Upper lobe of right lung (tissue), 1 donor: Measurements from ENCODE around the gene DUT. TPM values are rescaled to one million over a fixed set of nuclear protein-coding genes. Genes with fewer than 3 reads are reported as not detected.

Experiments used
- ATAC-seq: fragments of 200-7000 bp; cut with Tn5 transposase; one replicate; pipeline ENCODE4 v1.9.1; 2020; ENCODE audit warnings: mild to moderate bottlenecking, moderate library complexity
- DNase-seq: peaks from one replicate; pipeline ENCODE4 v3.0.0-alpha.2; 2020
- H3K27ac ChIP-seq: fragments of 200-600 bp; one replicate; pipeline ENCODE4 v1.8.0; 2022
- H3K27me3 ChIP-seq: fragments of 200-600 bp; one replicate; pipeline ENCODE4 v1.8.0; 2022; ENCODE audit warnings: mild to moderate bottlenecking
- H3K36me3 ChIP-seq: fragments of 200-600 bp; one replicate; pipeline ENCODE4 v1.8.0; 2022
- H3K4me1 ChIP-seq: fragments of 200-600 bp; one replicate; pipeline ENCODE4 v1.8.0; 2022
- H3K4me3 ChIP-seq: fragments of 200-600 bp; one replicate; pipeline ENCODE4 v1.8.0; 2022; ENCODE audit warnings: mild to moderate bottlenecking
- H3K9me3 ChIP-seq: fragments of 200-600 bp; one replicate; pipeline ENCODE4 v1.8.0; 2022
- intact Hi-C: fragments of 100-400 bp; cut with DNase I; formaldehyde crosslinking; loops from one replicate; pipeline ENCODE4 v1.11.0; 2022
- total RNA-seq: library from RNA; stranded (reverse); fragmentation: NEBNext Ultra II Directional; extraction: Animal tissue kit (Norgen Biotek cat#: 25700); gene quantifications from one replicate; pipeline ENCODE4 v1.2.1, GENCODE V29; 2021
- TF ChIP-seq, protein P1 (sequence below): fragments of 200-600 bp; IDR thresholded peaks from one replicate; pipeline ENCODE4 v1.8.0; 2022; ENCODE audit warnings: antibody characterized with exemption
- donor health status: DM: no; HTN: yes; CAD: no; lungs with severe emphysema.

Gene DUT
- total RNA-seq, 1 donor from 2014 or later: 90.0 TPM

DNA sequence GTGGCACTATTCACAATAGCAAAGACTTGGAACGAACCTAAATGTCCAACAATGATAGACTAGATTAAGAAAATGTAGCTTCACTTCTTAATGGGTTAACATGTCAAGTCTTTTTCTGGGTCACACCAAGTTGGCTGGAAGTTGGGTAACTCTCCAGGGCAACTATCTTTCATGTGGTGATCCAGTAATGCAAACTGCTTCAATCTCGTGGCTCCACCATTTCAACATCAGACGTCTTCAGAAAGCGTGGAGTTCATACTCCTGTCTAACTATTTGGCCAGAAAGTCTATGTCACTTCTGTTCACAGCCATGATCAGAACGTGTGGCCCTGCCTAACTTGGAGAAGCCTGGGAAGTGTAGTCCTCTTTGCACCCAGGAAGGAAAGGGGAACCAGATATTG, 32.2 kb downstream of the DUT start:
- no peak for ATAC-seq
- Histone ChIP-seq H3K9me3 (no peaks in the 10 kb centered on the region), H3K27ac (no peak overlapping the region), H3K36me3 (no peaks in the 10 kb centered on the region), H3K4me1 (peaks cover 3% of the 10 kb centered on the region), H3K27me3 (no peaks in the 10 kb centered on the region), H3K4me3 (no peak overlapping the region)
- no peak for DNase-seq
- intact Hi-C loops: no loop called here
- TF ChIP-seq, protein P1, sequence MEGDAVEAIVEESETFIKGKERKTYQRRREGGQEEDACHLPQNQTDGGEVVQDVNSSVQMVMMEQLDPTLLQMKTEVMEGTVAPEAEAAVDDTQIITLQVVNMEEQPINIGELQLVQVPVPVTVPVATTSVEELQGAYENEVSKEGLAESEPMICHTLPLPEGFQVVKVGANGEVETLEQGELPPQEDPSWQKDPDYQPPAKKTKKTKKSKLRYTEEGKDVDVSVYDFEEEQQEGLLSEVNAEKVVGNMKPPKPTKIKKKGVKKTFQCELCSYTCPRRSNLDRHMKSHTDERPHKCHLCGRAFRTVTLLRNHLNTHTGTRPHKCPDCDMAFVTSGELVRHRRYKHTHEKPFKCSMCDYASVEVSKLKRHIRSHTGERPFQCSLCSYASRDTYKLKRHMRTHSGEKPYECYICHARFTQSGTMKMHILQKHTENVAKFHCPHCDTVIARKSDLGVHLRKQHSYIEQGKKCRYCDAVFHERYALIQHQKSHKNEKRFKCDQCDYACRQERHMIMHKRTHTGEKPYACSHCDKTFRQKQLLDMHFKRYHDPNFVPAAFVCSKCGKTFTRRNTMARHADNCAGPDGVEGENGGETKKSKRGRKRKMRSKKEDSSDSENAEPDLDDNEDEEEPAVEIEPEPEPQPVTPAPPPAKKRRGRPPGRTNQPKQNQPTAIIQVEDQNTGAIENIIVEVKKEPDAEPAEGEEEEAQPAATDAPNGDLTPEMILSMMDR: no peak

DNA sequence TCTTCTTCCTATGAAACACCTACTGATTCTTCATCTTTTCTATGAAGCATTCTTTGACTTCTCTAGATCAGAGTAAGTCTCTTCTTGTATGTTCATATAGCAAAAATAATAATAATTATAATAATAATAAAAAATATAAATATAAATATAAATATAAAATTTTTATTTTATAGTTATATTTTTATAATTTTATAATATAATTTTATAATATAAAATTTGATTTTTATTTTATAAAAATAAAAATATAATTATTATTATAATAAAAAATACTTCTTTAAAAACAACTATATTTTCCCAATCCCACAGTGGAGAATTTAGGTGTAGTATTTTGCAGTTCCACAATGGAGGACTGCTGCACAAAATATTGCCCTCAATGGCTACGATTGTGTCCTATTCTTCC, 34.3 kb downstream of the DUT start:
- TF ChIP-seq, protein P1: no peak
- no peak for DNase-seq
- Histone ChIP-seq H3K4me3 (no peak overlapping the region), H3K27ac (no peak overlapping the region), H3K36me3 (no peaks in the 10 kb centered on the region), H3K9me3 (no peaks in the 10 kb centered on the region), H3K4me1 (no peaks in the 10 kb centered on the region), H3K27me3 (no peaks in the 10 kb centered on the region)
- no peak for ATAC-seq
- intact Hi-C loops: no loop called here

DNA sequence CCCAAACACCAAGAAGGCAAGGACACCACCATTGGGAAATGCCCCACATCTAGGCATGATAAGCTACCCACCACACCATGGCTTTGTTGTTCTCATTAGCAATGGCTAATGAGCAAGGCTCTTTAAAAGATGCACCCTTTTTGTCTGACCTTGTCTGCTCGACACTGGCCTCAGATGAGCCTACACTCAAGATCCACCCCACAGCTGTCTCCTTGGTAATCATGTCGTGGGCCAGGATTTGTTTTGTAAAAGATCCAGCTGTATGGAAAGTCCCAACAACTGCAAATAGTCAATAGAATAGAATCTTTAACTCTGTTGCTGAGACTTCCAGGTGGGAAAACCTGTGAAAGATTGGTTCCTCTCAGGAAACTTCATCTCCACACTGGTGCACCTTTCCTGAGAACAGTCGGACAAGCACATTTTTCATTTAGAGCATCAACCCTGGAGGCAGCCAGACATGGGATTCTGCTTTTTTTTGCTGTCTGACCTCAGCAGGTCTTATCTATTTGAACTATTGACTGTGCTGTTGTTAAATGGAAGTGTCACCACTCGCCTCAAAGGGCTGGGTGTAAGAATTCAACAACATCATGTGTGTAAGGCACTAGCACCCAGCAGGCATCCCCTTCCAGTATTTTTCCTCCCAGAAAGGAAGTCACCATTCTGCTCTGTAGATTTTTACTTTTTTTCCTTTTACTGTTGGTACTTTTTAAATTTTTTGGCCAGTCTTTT, 35.5 kb downstream of the DUT start:
- Histone ChIP-seq H3K9me3 (no peaks in the 10 kb centered on the region), H3K4me3 (no peak overlapping the region), H3K36me3 (no peaks in the 10 kb centered on the region), H3K4me1 (no peaks in the 10 kb centered on the region), H3K27ac (no peak overlapping the region), H3K27me3 (no peaks in the 10 kb centered on the region)
- intact Hi-C loops: no loop called here
- TF ChIP-seq, protein P1: no peak
- DNase-seq (no peak), ATAC-seq (no peak)

DNA sequence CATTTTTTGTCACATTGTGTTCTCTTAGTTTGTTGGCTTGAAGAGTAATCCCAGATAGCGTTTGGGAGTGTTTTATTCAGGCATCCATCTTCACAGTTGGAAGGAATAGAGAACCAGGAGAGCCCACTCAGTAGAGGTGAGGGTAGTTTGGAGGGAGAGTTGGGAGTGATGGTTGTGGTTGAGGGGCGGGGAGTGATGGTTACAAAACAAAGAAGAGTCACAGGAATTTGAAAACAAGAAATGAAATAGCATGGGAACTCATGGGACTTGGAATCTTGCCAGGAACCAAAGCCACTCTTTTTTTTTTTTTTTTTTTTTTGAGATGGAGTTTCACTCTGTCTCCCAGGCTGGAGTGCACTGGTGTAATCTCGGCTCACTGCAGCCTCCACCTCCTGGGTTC, 36.3 kb downstream of the DUT start:
- H3K4me3 ChIP-seq: no peak overlapping the region
- H3K4me1 ChIP-seq: no peaks in the 10 kb centered on the region
- no peaks in the 10 kb centered on the region for H3K27me3 ChIP-seq
- H3K36me3 ChIP-seq: no peaks in the 10 kb centered on the region
- no peaks in the 10 kb centered on the region for H3K9me3 ChIP-seq
- intact Hi-C loops: no loop called here
- no peak for DNase-seq
- TF ChIP-seq, protein P1: no peak
- H3K27ac ChIP-seq: no peak overlapping the region
- no peak for ATAC-seq

DNA sequence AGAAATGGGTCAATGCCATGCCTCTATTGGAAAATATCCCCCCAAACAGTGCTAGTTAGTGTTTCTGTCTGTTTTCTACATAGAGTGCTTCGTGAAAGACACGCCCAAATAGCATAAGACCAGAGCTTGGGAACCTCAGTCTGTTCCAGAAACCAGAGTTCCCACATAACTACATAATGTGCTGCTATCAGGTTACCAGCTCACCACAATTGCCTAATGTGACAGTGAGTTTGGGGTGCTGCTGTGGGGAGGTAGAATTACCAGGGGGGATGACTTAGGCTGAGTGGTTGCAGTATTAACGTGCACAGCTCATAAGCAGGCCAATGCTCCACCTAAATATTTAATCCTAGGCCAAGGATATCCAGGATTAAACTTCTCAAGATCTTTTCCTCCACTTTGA, 39.2 kb downstream of the DUT start:
- no peak for DNase-seq
- Histone ChIP-seq H3K4me1 (no peaks in the 10 kb centered on the region), H3K36me3 (no peaks in the 10 kb centered on the region), H3K27me3 (no peaks in the 10 kb centered on the region), H3K9me3 (no peaks in the 10 kb centered on the region), H3K27ac (no peak overlapping the region), H3K4me3 (no peak overlapping the region)
- intact Hi-C loops: no loop called here
- TF ChIP-seq, protein P1: no peak
- ATAC-seq: no peak

DNA sequence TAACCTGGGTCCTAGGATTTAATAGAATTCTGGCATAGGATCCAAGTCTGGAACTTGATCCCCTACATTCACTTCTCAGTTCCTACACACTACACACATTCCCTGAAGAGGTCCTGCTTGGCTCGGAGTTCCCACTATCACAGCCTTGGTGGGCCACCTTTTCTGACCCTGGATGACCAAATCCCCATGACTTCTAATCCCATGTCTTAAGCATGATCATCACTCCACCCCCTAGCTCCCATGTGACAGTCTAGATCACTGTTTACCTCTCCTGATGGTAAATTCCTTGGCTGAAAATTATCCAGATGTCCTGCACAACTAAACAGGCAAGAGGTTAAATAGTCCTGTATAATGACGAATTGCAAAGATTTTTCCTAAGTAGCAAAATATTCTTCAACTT, 40.3 kb downstream of the DUT start:
- TF ChIP-seq, protein P1: no peak
- H3K36me3 ChIP-seq: no peaks in the 10 kb centered on the region
- no peaks in the 10 kb centered on the region for H3K27me3 ChIP-seq
- no peak overlapping the region for H3K27ac ChIP-seq
- H3K9me3 ChIP-seq: no peaks in the 10 kb centered on the region
- intact Hi-C loops: no loop called here
- no peak overlapping the region for H3K4me3 ChIP-seq
- no peak for ATAC-seq
- H3K4me1 ChIP-seq: no peaks in the 10 kb centered on the region
- no peak for DNase-seq
